Dermis microvascular lymphatic vessel endothelial cell (primary cell): ENCODE data around the gene SSNA1. TPM values are rescaled to one million over a fixed set of nuclear protein-coding genes. Genes with fewer than 3 reads are reported as not detected.

Source experiments
- DNase-seq, 2 donors: peaks; one replicate each; pipeline versions ENCODE4 v3.0.0 to v3.0.0-alpha.2; 2010; ENCODE audit warnings: low read depth in 2 of 2
- total RNA-seq: library from RNA; depleted of rRNA; stranded (reverse); fragments of >200 nt; gene quantifications from 2 replicates; pipeline ENCODE4 v1.2.1, GENCODE V29; 2014

SSNA1 gene
- total RNA-seq, 1 donor from 2014 or later = 90.5 TPM

GRCh38 chr9:137219757-137220316, 31.4 kb downstream of the SSNA1 start:
- DNase-seq = no peak

- no peak for DNase-seq
These were observed 32.0 kb downstream of the SSNA1 start for GRCh38 chr9:137220317-137221094.

GRCh38 chr9:137221095-137221505, 32.6 kb downstream of the SSNA1 start:
- no peak for DNase-seq

- no peak for DNase-seq
These were observed 33.1 kb downstream of the SSNA1 start for GRCh38 chr9:137221506-137222111.

GRCh38 chr9:137222190-137223077, 34.0 kb downstream of the SSNA1 start, which contains the start of gene RNF208:
TSS of gene RNF208 (minus strand) at chr9:137222240. CDS start at chr9:137221212, 1,028 bp downstream.
- no peak for DNase-seq

- peak; percentile 97 to 98 for DNase-seq
These were observed 34.8 kb downstream of the SSNA1 start for GRCh38 chr9:137223078-137223970.

GRCh38 chr9:137224830-137225694, 36.6 kb downstream of the SSNA1 start, which contains the start of gene CYSRT1:
TSS of gene CYSRT1 (plus strand) at chr9:137225174. CDS start at chr9:137225622, 448 bp downstream.
- no peak for DNase-seq

- no peak for DNase-seq
These were observed 37.3 kb downstream of the SSNA1 start for GRCh38 chr9:137225699-137226331.

GRCh38 chr9:137226338-137227053, 38.0 kb downstream of the SSNA1 start:
- no peak for DNase-seq

GRCh38 chr9:137227054-137227852, 38.8 kb downstream of the SSNA1 start, which contains the start of gene RNF224:
TSS of gene RNF224 (plus strand) at chr9:137227502. CDS start at chr9:137228336, 834 bp downstream.
- DNase-seq = peak; percentile 47 to 78

- DNase-seq = no peak
These were observed 39.5 kb downstream of the SSNA1 start for GRCh38 chr9:137227853-137228505.

- DNase-seq = no peak
These were observed 40.1 kb downstream of the SSNA1 start for GRCh38 chr9:137228506-137228967.

- no peak for DNase-seq
These were observed 40.8 kb downstream of the SSNA1 start for GRCh38 chr9:137228968-137229896.

- DNase-seq = no peak
These were observed 41.6 kb downstream of the SSNA1 start for GRCh38 chr9:137229903-137230704.
